Activated naive CD8-positive, alpha-beta T cell treated with anti-CD3 and anti-CD28 coated beads, Interleukin-2, amount 50 U/mL, for 24 hours (primary cell): ENCODE measurements around the gene AEBP2.
"Not testable (repeated sequence)": the region's sequence is repeated elsewhere in the genome, so short reads cannot be mapped to it uniquely, and the experiment has no call there.

Experiments used
- ATAC-seq: fragments of 150-1000 bp; cut with Tn5 transposase; one replicate; pipeline ENCODE4 v1.10.0; 2021
- DNase-seq: peaks from one replicate; pipeline ENCODE4 v3.0.0; 2021
- H3K27ac Mint-ChIP-seq: one replicate; pipeline ENCODE4 v1.8.0; 2021; ENCODE audit warnings: mild to moderate bottlenecking, mixed read lengths
- H3K27me3 Mint-ChIP-seq: one replicate; pipeline ENCODE4 v1.8.0; 2021; ENCODE audit warnings: mixed read lengths
- H3K36me3 Mint-ChIP-seq: one replicate; pipeline ENCODE4 v1.8.0; 2021; ENCODE audit warnings: low read depth, mixed read lengths
- H3K4me1 Mint-ChIP-seq: one replicate; pipeline ENCODE4 v1.8.0; 2021; ENCODE audit warnings: mixed read lengths
- H3K4me3 Mint-ChIP-seq: one replicate; pipeline ENCODE4 v1.8.0; 2021; ENCODE audit warnings: mild to moderate bottlenecking, moderate library complexity, mixed read lengths
- H3K9me3 Mint-ChIP-seq: one replicate; pipeline ENCODE4 v1.8.0; 2021; ENCODE audit warnings: mixed read lengths

Gene AEBP2

GRCh38 chr12:19528750-19529149 is 89.5 kb downstream of the AEBP2 start:
- peak overlapping the region; percentile 16 for H3K27ac Mint-ChIP-seq
- ATAC-seq (peak; percentile 81), DNase-seq (no peak)
- peaks cover 2% of the 10 kb centered on the region for H3K36me3 Mint-ChIP-seq
- H3K27me3 Mint-ChIP-seq: no peaks in the 10 kb centered on the region
- no peaks in the 10 kb centered on the region for H3K9me3 Mint-ChIP-seq
- H3K4me1 Mint-ChIP-seq: peaks cover 31% of the 10 kb centered on the region
- H3K4me3 Mint-ChIP-seq: no peak overlapping the region

- H3K27me3 Mint-ChIP-seq: no peaks in the 10 kb centered on the region
- ATAC-seq: no peak
- H3K4me3 Mint-ChIP-seq: no peak overlapping the region
- no peak for DNase-seq
- H3K27ac Mint-ChIP-seq: no peak overlapping the region
- H3K36me3 Mint-ChIP-seq: peaks cover 2% of the 10 kb centered on the region
- H3K4me1 Mint-ChIP-seq: peaks cover 31% of the 10 kb centered on the region
- H3K9me3 Mint-ChIP-seq: no peaks in the 10 kb centered on the region
These were observed 90.8 kb downstream of the AEBP2 start for GRCh38 chr12:19529951-19530636.

GRCh38 chr12:19530637-19531023 is 91.3 kb downstream of the AEBP2 start:
- DNase-seq: no peak
- Mint-ChIP-seq H3K27ac (no peak overlapping the region), H3K4me3 (no peak overlapping the region), H3K36me3 (peaks cover 8% of the 10 kb centered on the region), H3K9me3 (peaks cover 4% of the 10 kb centered on the region), H3K4me1 (peaks cover 31% of the 10 kb centered on the region), H3K27me3 (no peaks in the 10 kb centered on the region)
- no peak for ATAC-seq

GRCh38 chr12:19533567-19533966 is 94.3 kb downstream of the AEBP2 start:
- ATAC-seq (no peak), DNase-seq (no peak)
- peaks cover 12% of the 10 kb centered on the region for H3K36me3 Mint-ChIP-seq
- no peaks in the 10 kb centered on the region for H3K27me3 Mint-ChIP-seq
- no peak overlapping the region for H3K27ac Mint-ChIP-seq
- no peak overlapping the region for H3K4me3 Mint-ChIP-seq
- peaks cover 17% of the 10 kb centered on the region for H3K4me1 Mint-ChIP-seq
- peaks cover 15% of the 10 kb centered on the region for H3K9me3 Mint-ChIP-seq

GRCh38 chr12:19539071-19539470 is 99.8 kb downstream of the AEBP2 start:
- DNase-seq: no peak
- peaks cover 10% of the 10 kb centered on the region for H3K36me3 Mint-ChIP-seq
- no peak overlapping the region for H3K27ac Mint-ChIP-seq
- no peak for ATAC-seq
- peaks cover 20% of the 10 kb centered on the region for H3K9me3 Mint-ChIP-seq
- no peaks in the 10 kb centered on the region for H3K4me1 Mint-ChIP-seq
- no peaks in the 10 kb centered on the region for H3K27me3 Mint-ChIP-seq
- no peak overlapping the region for H3K4me3 Mint-ChIP-seq

- Mint-ChIP-seq H3K9me3 (peaks cover 20% of the 10 kb centered on the region), H3K27me3 (no peaks in the 10 kb centered on the region), H3K4me3 (no peak overlapping the region), H3K4me1 (no peaks in the 10 kb centered on the region), H3K36me3 (peaks cover 14% of the 10 kb centered on the region), H3K27ac (no peak overlapping the region)
- ATAC-seq (no peak), DNase-seq (no peak)
These were observed 100.5 kb downstream of the AEBP2 start for GRCh38 chr12:19539836-19540235.

GRCh38 chr12:19542606-19543005 is 103.3 kb downstream of the AEBP2 start:
- H3K36me3 Mint-ChIP-seq: peaks cover 4% of the 10 kb centered on the region
- H3K27ac Mint-ChIP-seq: no peak overlapping the region
- peaks cover 6% of the 10 kb centered on the region for H3K9me3 Mint-ChIP-seq
- DNase-seq: no peak
- no peak overlapping the region for H3K4me3 Mint-ChIP-seq
- ATAC-seq: no peak
- H3K27me3 Mint-ChIP-seq: no peaks in the 10 kb centered on the region
- H3K4me1 Mint-ChIP-seq: no peaks in the 10 kb centered on the region

GRCh38 chr12:19544353-19544752 is 105.1 kb downstream of the AEBP2 start:
- no peak overlapping the region for H3K4me3 Mint-ChIP-seq
- H3K36me3 Mint-ChIP-seq: peaks cover 4% of the 10 kb centered on the region
- no peaks in the 10 kb centered on the region for H3K27me3 Mint-ChIP-seq
- DNase-seq (no peak), ATAC-seq (no peak)
- H3K27ac Mint-ChIP-seq: no peak overlapping the region
- H3K9me3 Mint-ChIP-seq: peaks cover 6% of the 10 kb centered on the region
- no peaks in the 10 kb centered on the region for H3K4me1 Mint-ChIP-seq

- H3K4me3 Mint-ChIP-seq: no peak overlapping the region
- peaks cover 4% of the 10 kb centered on the region for H3K36me3 Mint-ChIP-seq
- no peak overlapping the region for H3K27ac Mint-ChIP-seq
- no peaks in the 10 kb centered on the region for H3K27me3 Mint-ChIP-seq
- peaks cover 6% of the 10 kb centered on the region for H3K9me3 Mint-ChIP-seq
- ATAC-seq: no peak
- DNase-seq: no peak
- H3K4me1 Mint-ChIP-seq: no peaks in the 10 kb centered on the region
These were observed 106.0 kb downstream of the AEBP2 start for GRCh38 chr12:19545301-19545700.

- Mint-ChIP-seq H3K27me3 (no peaks in the 10 kb centered on the region), H3K9me3 (peaks cover 6% of the 10 kb centered on the region), H3K4me3 (no peak overlapping the region), H3K4me1 (no peaks in the 10 kb centered on the region), H3K36me3 (peaks cover 4% of the 10 kb centered on the region), H3K27ac (no peak overlapping the region)
- no peak for ATAC-seq
- DNase-seq: no peak
These were observed 106.7 kb downstream of the AEBP2 start for GRCh38 chr12:19546027-19546426.

GRCh38 chr12:19546611-19547162 is 107.4 kb downstream of the AEBP2 start:
- H3K36me3 Mint-ChIP-seq: peaks cover 4% of the 10 kb centered on the region
- H3K4me1 Mint-ChIP-seq: no peaks in the 10 kb centered on the region
- H3K4me3 Mint-ChIP-seq: no peak overlapping the region
- no peak overlapping the region for H3K27ac Mint-ChIP-seq
- ATAC-seq (no peak), DNase-seq (no peak)
- no peaks in the 10 kb centered on the region for H3K27me3 Mint-ChIP-seq
- H3K9me3 Mint-ChIP-seq: peaks cover under 1% of the 10 kb centered on the region

GRCh38 chr12:19547271-19547671 is 108.0 kb downstream of the AEBP2 start:
- no peak for ATAC-seq
- Mint-ChIP-seq H3K27ac (no peak overlapping the region), H3K36me3 (peaks cover 4% of the 10 kb centered on the region), H3K4me1 (peaks cover 3% of the 10 kb centered on the region), H3K27me3 (no peaks in the 10 kb centered on the region), H3K4me3 (no peak overlapping the region), H3K9me3 (no peaks in the 10 kb centered on the region)
- DNase-seq: no peak

- Mint-ChIP-seq H3K36me3 (peaks cover 9% of the 10 kb centered on the region), H3K4me1 (peaks cover 14% of the 10 kb centered on the region), H3K4me3 (no peak overlapping the region), H3K27ac (no peak overlapping the region), H3K27me3 (no peaks in the 10 kb centered on the region), H3K9me3 (no peaks in the 10 kb centered on the region)
- DNase-seq (no peak), ATAC-seq (no peak)
These were observed 109.5 kb downstream of the AEBP2 start for GRCh38 chr12:19548834-19549233.

- H3K9me3 Mint-ChIP-seq: no peaks in the 10 kb centered on the region
- no peak overlapping the region for H3K27ac Mint-ChIP-seq
- DNase-seq: no peak
- no peak for ATAC-seq
- H3K4me3 Mint-ChIP-seq: no peak overlapping the region
- H3K4me1 Mint-ChIP-seq: peaks cover 14% of the 10 kb centered on the region
- H3K27me3 Mint-ChIP-seq: no peaks in the 10 kb centered on the region
- peaks cover 8% of the 10 kb centered on the region for H3K36me3 Mint-ChIP-seq
These were observed 111.3 kb downstream of the AEBP2 start for GRCh38 chr12:19550626-19551025.

- H3K27ac Mint-ChIP-seq, DNase-seq, H3K27me3 Mint-ChIP-seq, H3K9me3 Mint-ChIP-seq: not testable (repeated sequence)
- Mint-ChIP-seq H3K4me1 (peaks cover 14% of the 10 kb centered on the region), H3K4me3 (peak overlapping the region; percentile 37), H3K36me3 (peaks cover 11% of the 10 kb centered on the region)
- ATAC-seq: peak; percentile 97
These were observed 113.3 kb downstream of the AEBP2 start for GRCh38 chr12:19552441-19553097.
